Panc1 (cell line): ENCODE results near the gene ATPAF2. TPM values are rescaled to one million over a fixed set of nuclear protein-coding genes. Genes with fewer than 3 reads are reported as not detected.

Experiments
- ATAC-seq: fragments of 200-7000 bp; cut with Tn5 transposase; 2 replicates; pipeline ENCODE4 v1.9.1; 2020; ENCODE audit warnings: mild to moderate bottlenecking, moderate library complexity
- BruUV-seq: library from RNA; stranded (reverse); fragments of 400-500 nt; replicated peaks from 2 replicates; lab custom pipeline; 2021; lab: Mats Ljungman, UMichigan
- CTCF ChIA-PET: fragments of 300-600 bp; sonication (Branson Sonifier 250); formaldehyde crosslinking; loops from one replicate; lab custom pipeline; 2022; ENCODE audit warnings: antibody characterized with exemption; lab: Charles Lee
- POLR2A ChIA-PET: fragments of 300-600 bp; sonication (Branson Sonifier 250); formaldehyde crosslinking; loops from one replicate; lab custom pipeline; 2022; ENCODE audit warnings: antibody characterized with exemption; lab: Charles Lee
- DNase-seq: peaks from one replicate; pipeline ENCODE4 v3.0.0-alpha.2; 2010; ENCODE audit warnings: low read depth, low spot score
- H3K27ac ChIP-seq: 2 replicates; pipeline ENCODE4 v1.5.1; 2011; ENCODE audit warnings: mild to moderate bottlenecking, low read length, inconsistent platforms
- H3K27me3 ChIP-seq: fragments of 200-500 bp; sonication (Bioruptor generic); 2 replicates; pipeline ENCODE4 v1.6.0; 2014; ENCODE audit warnings: low read length, inconsistent platforms; ENCODE audit not compliant: control insufficient read depth, insufficient read depth
- H3K36me3 ChIP-seq: fragments of 200-500 bp; sonication (Bioruptor generic); 2 replicates; pipeline ENCODE4 v1.5.1; 2014; ENCODE audit warnings: inconsistent platforms, mild to moderate bottlenecking, low read length, moderate library complexity; ENCODE audit not compliant: control insufficient read depth, insufficient read depth
- H3K4me1 ChIP-seq: 2 replicates; pipeline ENCODE4 v1.5.1; 2011; ENCODE audit warnings: inconsistent platforms, mild to moderate bottlenecking, low read length, moderate library complexity; ENCODE audit not compliant: control insufficient read depth, insufficient read depth
- H3K4me3 ChIP-seq, 2 experiments: 2 replicates each; pipeline ENCODE4 v1.5.1; 2011 to 2012; ENCODE audit warnings: low read depth in 2 of 2, low read length in 2 of 2, mild to moderate bottlenecking in 2 of 2, inconsistent platforms in 1 of 2, moderate library complexity in 1 of 2
- H3K9me3 ChIP-seq: fragments of 200-500 bp; sonication (Bioruptor generic); 2 replicates; pipeline ENCODE4 v1.5.1; 2014; ENCODE audit warnings: low read depth, mild to moderate bottlenecking, inconsistent platforms, low read length, moderate library complexity; ENCODE audit not compliant: control insufficient read depth, insufficient read depth
- POLR2AphosphoS5 ChIP-seq: IDR thresholded peaks from 2 replicates; pipeline ENCODE4 v1.6.1; 2012; ENCODE audit warnings: mild to moderate bottlenecking, low read depth, low read length, moderate library complexity
- SIN3A ChIP-seq: IDR thresholded peaks from 2 replicates; pipeline ENCODE4 v1.6.1; 2012; ENCODE audit warnings: low read depth, mild to moderate bottlenecking, low read length, moderate library complexity, borderline replicate concordance; ENCODE audit not compliant: insufficient read depth
- TCF7L2 ChIP-seq: IDR thresholded peaks from 2 replicates; pipeline ENCODE4 v1.6.1; 2011; ENCODE audit warnings: mild to moderate bottlenecking, low read depth, low read length, inconsistent platforms
- in situ Hi-C: cut with HindIII; loops from 2 replicates; pipeline ENCODE4 v1.10.0; 2016; ENCODE audit warnings: low sequenced_read_pairs, low pct_unique_long_range_greater_than_20kb
- intact Hi-C: fragments of 100-400 bp; cut with micrococcal nuclease; formaldehyde crosslinking; loops from one replicate; pipeline ENCODE4 v1.10.0; 2022; ENCODE audit not compliant: unreplicated experiment
- total RNA-seq: library from RNA; stranded (reverse); gene quantifications from one replicate; pipeline ENCODE4 v1.2.1, GENCODE V29; 2021; ENCODE audit not compliant: unreplicated experiment
- TF ChIP-seq, protein P1 (sequence below), 2 experiments: IDR thresholded peaks; 2 replicates each; pipeline ENCODE4 v1.6.1; 2011 to 2012; ENCODE audit warnings: low read depth in 2 of 2, control low read depth in 1 of 2, low read length in 1 of 2, mild to moderate bottlenecking in 1 of 2, moderate library complexity in 1 of 2; ENCODE audit not compliant: insufficient read depth in 1 of 2
- TF ChIP-seq, protein P2 (sequence below): fragments of 450-650 bp; IDR thresholded peaks from 2 replicates; pipeline ENCODE4 v1.5.1; 2017; ENCODE audit warnings: mild to moderate bottlenecking

Gene ATPAF2
- total RNA-seq, 1 experiment from 2014 or later = 22.3 TPM

DNA sequence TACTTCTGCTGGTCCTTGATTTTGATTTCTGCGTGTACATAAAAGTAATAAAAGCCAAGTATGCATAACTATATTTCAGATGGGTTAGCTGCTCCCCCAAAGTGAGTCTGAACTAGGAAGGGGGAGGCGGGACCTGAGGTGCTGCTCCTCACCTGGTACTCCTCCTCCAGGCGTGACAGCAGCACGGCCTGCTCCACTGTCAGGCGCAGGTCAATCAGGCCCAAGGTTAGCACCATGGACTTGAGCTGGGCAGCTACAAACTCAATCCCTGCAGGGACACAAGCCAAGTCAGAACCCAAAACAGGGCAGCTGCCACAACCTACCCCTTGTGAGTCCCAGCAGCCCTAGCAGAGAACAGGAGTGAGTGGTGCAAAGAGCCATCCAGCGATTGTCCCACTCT, 18.0 kb downstream of the ATPAF2 start:
- no TSS peak for BruUV-seq
- intact Hi-C loops = no loop called here
- TF ChIP-seq, protein P1, sequence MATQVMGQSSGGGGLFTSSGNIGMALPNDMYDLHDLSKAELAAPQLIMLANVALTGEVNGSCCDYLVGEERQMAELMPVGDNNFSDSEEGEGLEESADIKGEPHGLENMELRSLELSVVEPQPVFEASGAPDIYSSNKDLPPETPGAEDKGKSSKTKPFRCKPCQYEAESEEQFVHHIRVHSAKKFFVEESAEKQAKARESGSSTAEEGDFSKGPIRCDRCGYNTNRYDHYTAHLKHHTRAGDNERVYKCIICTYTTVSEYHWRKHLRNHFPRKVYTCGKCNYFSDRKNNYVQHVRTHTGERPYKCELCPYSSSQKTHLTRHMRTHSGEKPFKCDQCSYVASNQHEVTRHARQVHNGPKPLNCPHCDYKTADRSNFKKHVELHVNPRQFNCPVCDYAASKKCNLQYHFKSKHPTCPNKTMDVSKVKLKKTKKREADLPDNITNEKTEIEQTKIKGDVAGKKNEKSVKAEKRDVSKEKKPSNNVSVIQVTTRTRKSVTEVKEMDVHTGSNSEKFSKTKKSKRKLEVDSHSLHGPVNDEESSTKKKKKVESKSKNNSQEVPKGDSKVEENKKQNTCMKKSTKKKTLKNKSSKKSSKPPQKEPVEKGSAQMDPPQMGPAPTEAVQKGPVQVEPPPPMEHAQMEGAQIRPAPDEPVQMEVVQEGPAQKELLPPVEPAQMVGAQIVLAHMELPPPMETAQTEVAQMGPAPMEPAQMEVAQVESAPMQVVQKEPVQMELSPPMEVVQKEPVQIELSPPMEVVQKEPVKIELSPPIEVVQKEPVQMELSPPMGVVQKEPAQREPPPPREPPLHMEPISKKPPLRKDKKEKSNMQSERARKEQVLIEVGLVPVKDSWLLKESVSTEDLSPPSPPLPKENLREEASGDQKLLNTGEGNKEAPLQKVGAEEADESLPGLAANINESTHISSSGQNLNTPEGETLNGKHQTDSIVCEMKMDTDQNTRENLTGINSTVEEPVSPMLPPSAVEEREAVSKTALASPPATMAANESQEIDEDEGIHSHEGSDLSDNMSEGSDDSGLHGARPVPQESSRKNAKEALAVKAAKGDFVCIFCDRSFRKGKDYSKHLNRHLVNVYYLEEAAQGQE (IDR thresholded peaks at IDR 0.05; ENCODE audit: insufficient read depth in 1 of 2, low read depth in 2 of 2, low read length in 1 of 2) = no peak
- no peak for TF ChIP-seq TCF7L2
- TF ChIP-seq, protein P2, sequence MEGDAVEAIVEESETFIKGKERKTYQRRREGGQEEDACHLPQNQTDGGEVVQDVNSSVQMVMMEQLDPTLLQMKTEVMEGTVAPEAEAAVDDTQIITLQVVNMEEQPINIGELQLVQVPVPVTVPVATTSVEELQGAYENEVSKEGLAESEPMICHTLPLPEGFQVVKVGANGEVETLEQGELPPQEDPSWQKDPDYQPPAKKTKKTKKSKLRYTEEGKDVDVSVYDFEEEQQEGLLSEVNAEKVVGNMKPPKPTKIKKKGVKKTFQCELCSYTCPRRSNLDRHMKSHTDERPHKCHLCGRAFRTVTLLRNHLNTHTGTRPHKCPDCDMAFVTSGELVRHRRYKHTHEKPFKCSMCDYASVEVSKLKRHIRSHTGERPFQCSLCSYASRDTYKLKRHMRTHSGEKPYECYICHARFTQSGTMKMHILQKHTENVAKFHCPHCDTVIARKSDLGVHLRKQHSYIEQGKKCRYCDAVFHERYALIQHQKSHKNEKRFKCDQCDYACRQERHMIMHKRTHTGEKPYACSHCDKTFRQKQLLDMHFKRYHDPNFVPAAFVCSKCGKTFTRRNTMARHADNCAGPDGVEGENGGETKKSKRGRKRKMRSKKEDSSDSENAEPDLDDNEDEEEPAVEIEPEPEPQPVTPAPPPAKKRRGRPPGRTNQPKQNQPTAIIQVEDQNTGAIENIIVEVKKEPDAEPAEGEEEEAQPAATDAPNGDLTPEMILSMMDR = no peak
- no peak for TF ChIP-seq SIN3A
- TF ChIP-seq POLR2AphosphoS5 = no peak
- no peak overlapping the region for H3K4me3 ChIP-seq
- H3K36me3 ChIP-seq = no peaks in the 10 kb centered on the region
- H3K9me3 ChIP-seq = no peaks in the 10 kb centered on the region
- H3K27ac ChIP-seq = no peak overlapping the region
- no peaks in the 10 kb centered on the region for H3K27me3 ChIP-seq
- ATAC-seq (no peak), DNase-seq (no peak)
- in situ Hi-C loops = no loop called here
- POLR2A ChIA-PET = no interaction called here
- CTCF ChIA-PET = no interaction called here
- no peaks in the 10 kb centered on the region for H3K4me1 ChIP-seq

DNA sequence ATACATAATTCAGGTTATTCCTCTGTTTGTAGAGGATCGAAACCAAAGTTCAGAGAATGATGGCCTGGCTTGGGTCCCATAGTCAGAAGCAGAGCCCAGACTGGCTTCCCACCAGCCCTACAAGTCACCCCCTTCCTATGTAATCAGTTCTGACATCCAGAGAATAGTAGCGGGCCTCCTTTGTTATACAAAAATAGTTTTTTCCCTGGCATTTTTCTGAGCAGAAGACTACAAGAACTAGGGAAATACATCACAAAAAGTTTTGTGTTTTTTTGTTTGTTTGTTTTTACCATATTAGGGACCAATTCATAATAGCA, 19.2 kb downstream of the ATPAF2 start:
- DNase-seq (no peak), ATAC-seq (no peak)
- BruUV-seq = no TSS peak
- intact Hi-C loops (no loop called here), in situ Hi-C loops (no loop called here)
- no peak overlapping the region for H3K4me3 ChIP-seq
- ChIA-PET POLR2A (no interaction called here), CTCF (no interaction called here)
- H3K27ac ChIP-seq = no peak overlapping the region
- H3K9me3 ChIP-seq = no peaks in the 10 kb centered on the region
- no peaks in the 10 kb centered on the region for H3K4me1 ChIP-seq
- TF ChIP-seq SIN3A = no peak
- no peak for TF ChIP-seq POLR2AphosphoS5
- TF ChIP-seq, protein P2 = no peak
- TF ChIP-seq TCF7L2 = no peak
- TF ChIP-seq, protein P1 (IDR thresholded peaks at IDR 0.05; ENCODE audit: insufficient read depth in 1 of 2, low read depth in 2 of 2, low read length in 1 of 2) = no peak
- H3K27me3 ChIP-seq = no peaks in the 10 kb centered on the region
- H3K36me3 ChIP-seq = no peaks in the 10 kb centered on the region
